Activated T-cell treated with anti-CD3 and anti-CD28 coated beads for 4 hours (primary cell): ENCODE data around the gene RUNX1.
"Not testable (repeated sequence)": the region's sequence is repeated elsewhere in the genome, so short reads cannot be mapped to it uniquely, and the experiment has no call there.

Experiments
- DNase-seq: peaks from one replicate; pipeline ENCODE4 v3.0.0-alpha.2; 2020

The RUNX1 gene

DNA sequence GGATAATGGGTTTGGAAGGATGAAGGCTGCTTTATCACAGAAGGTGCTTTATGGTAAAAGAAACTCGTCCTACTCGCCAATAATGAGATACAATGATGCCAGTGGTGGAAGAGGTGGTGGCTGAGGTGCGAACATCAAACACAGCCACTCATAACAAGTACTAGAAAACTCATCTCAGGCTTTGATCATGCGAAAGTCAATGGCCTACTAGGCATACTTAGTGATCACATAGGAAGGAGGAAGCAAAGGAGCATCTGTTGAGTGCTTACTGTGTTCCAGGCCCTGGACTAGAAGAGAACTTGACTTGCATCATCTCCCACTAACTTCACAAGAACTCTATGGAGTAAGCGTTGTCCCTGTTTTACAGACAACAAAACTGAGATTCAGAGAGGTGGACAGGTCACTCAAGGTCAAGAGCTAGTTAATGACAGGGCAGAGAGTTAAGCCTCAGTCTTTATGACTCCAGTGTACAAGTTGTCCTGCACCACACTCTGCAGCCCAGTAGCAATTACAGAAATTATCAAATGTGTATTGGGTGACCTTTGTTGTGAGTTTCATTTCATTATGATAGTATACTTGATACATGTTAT lies 33.6 kb downstream of the RUNX1 start:
- no peak for DNase-seq

GRCh38 chr21:35014302-35015041 lies 34.6 kb downstream of the RUNX1 start:
- no peak for DNase-seq

DNA sequence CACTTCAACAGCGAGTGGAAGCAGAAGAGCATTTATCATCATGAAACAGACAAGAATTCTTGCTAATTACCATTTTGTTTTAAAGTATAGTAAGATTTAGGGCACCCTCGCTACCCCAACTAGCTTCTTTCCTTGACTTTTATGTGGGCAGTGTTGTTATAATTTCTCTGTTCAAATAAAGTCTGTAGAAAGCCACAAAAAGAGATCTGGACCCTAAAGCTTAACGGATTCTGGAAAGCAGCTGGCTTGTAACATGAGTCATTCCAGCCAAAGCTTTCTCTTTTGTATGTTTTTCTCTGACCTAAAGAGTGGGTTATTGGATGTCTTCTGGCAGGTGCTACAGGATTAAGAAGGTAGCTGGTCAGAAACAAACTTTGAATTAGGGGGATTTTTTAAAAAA lies 37.4 kb downstream of the RUNX1 start:
- DNase-seq = no peak

- no peak for DNase-seq
Observed at GRCh38 chr21:35010447-35010846, 38.7 kb downstream of the RUNX1 start.

DNA sequence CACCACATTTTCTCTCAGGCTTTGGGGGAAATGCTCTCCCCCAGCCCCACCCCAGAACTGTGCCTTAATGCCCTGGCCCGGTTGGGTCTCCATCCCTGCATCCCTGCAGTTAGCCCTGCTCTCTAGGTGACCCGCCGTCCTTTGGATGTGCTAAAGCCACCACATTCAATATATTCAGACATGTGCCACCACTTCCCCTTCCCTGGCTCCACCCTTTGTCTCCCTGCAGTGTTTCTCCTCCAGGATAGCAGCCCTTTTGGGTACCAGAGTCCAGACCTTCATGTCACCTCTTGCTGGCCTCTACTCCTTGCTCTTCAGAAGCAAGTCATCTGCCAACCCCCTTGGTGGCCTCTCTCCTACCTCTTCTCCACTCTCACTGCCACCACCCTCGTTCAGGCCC lies 41.8 kb downstream of the RUNX1 start:
- DNase-seq = no peak

DNA sequence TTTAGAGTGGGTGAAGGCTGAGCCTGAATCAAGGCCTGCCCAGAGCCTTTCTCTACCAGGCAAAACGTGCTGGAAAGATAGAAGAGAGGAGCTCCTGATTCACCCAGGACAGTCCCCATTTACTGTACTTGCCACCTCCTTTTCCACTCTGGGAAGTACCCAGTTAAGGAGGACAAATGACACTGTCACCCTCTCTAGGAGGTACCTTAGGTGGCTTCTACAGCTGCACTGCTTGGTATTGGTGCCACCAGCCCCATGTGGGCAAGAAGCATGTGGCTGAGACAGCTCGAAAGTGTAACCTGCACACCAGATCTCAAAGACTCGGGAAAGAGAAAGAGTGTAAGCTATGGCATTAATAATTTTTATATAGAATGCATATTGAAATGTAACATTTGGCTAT lies 42.3 kb downstream of the RUNX1 start:
- no peak for DNase-seq

DNA sequence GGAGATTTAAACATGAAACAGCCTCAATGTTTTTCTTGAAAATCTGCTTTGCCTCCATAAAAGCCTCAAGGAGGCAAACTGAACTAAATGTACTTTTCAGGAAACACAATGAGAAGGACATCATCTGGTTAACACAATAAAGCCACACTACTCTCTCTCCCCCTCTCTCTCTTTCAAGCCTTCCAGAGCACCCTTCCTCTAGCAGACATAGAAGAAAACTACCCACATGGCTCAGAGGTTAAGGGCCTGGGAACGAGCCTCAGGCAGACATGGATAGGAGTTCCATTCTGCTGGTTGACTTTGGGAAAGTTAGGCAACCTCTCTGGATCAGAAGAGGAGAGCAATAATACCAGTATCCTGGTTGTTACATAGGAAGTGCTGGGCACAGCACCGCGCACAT lies 42.9 kb downstream of the RUNX1 start:
- DNase-seq = no peak

- no peak for DNase-seq
Observed at GRCh38 chr21:35005560-35006224, 43.4 kb downstream of the RUNX1 start.

- no peak for DNase-seq
Observed at GRCh38 chr21:35005077-35005476, 44.0 kb downstream of the RUNX1 start.

- DNase-seq = no peak
Observed at GRCh38 chr21:35004314-35004713, 44.8 kb downstream of the RUNX1 start.

- DNase-seq = no peak
Observed at GRCh38 chr21:35002879-35003722, 46.0 kb downstream of the RUNX1 start.

DNA sequence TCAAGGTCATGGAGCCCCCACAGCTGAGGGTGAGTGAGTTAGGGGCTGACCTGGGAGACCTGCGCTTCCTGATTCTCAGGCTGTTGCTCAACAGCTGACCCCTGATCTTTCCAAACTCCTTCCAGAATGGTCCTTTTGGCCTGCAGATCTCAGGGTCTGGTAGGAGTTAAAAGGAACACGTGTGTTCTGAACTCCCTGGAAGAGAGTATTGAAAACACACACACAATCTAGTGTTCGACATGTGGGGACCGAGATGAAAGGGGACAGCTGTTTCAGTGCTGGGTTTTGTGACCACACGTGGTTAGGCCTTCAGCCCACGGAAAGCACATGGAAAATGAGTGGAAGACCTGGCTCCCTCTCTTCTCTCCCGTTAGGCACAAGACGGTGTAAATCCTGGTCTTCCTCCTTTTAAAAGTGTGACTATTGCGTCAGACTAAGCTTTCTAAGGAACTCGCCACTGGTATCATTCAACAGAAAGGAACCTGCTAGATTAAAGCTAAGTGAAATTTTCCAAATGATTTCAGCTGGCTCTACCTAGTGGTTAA lies 49.6 kb downstream of the RUNX1 start:
- DNase-seq = no peak

- no peak for DNase-seq
Observed at GRCh38 chr21:34998176-34998575, 50.9 kb downstream of the RUNX1 start.

DNA sequence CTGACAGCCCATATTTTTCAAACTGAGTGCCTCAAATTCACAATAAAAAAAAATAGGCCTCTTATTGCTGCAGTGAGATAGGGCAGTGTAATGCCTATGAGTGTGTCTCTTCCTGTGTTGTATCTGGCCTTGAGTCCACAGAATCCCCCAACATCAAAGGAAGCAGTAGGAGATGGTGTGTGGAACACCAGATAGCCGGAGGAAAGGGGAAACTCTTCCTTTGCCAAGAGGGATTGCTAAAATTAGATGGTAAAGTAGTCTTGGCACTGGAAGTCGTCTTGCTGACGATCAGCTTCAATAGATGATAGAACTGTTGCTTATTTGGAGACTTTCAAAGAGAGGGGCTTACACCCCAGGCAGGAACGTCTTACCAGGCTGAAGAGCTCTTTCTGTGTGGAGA lies 51.8 kb downstream of the RUNX1 start:
- DNase-seq = no peak

DNA sequence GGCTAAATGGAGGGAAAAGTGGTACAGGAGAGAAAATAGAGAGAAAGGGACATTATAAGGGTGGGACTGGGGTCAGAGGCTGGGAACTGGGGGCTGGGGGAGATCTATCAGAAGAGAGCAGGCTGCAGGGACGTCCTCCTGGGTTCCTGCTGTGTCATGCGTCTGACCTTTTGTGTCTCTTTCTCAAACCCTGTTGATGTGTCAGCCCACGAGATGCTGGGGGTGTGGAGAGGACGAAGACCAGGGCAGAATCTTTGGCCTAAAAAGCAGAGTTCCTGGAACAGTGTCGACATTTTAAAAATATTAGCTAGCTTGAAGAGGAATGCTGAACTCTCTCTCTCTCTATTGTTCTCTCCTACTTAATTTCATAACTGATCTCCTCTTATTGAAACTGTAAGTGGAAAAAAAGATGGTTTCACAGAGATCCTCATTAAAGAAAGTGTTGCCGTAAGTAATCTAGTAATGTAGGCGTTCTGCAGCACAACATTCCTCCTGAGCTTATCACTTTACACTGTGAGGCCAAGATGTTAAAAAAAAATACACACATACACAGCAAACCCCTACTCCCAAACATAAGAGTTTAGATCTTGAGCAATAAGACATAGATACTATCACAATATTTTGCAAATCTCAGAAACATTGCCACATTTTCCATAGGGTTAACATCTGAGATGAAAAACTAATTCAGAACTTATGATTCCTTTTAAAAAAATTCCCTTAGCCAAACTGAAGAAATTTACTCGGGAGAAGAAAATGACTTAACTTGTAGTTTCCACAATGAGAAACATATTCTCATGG lies 52.6 kb downstream of the RUNX1 start:
- DNase-seq = no peak

GRCh38 chr21:34995979-34996303 lies 53.2 kb downstream of the RUNX1 start:
- DNase-seq = no peak

- DNase-seq = no peak
Observed at GRCh38 chr21:34994766-34995631, 54.1 kb downstream of the RUNX1 start.

DNA sequence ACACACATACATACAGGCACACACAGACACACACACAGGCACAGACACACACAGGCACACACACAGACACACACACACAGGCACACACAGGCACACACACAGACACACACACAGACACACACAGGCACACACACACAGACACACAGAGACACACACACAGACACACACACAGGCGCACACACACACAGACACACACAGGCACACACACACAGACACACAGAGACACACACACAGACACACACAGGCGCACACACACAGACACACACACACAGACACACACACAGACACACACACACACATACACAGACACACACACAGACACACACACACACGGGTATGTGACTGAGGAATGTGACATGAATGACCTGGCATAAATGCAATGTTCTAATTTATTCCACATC lies 55.6 kb downstream of the RUNX1 start:
- not testable (repeated sequence) for DNase-seq

- no peak for DNase-seq
Observed at GRCh38 chr21:34992736-34993398, 56.2 kb downstream of the RUNX1 start.

GRCh38 chr21:34992180-34992579 lies 56.9 kb downstream of the RUNX1 start:
- DNase-seq = no peak
